Measurements from ENCODE around the gene DESI2.
"Not testable (repeated sequence)": the region's sequence is repeated elsewhere in the genome, so short reads cannot be mapped to it uniquely, and the experiment has no call there.

DESI2 gene

GRCh38 chr1:244709476-244710368 lies 56.8 kb downstream of the DESI2 start:
- no peak for DNase-seq

- no peak for DNase-seq
Measured at GRCh38 chr1:244710474-244711062, 57.6 kb downstream of the DESI2 start.

- DNase-seq = no peak
Measured at GRCh38 chr1:244712669-244713068, 59.7 kb downstream of the DESI2 start.

GRCh38 chr1:244713332-244713731 lies 60.4 kb downstream of the DESI2 start:
- no peak for DNase-seq

DNA sequence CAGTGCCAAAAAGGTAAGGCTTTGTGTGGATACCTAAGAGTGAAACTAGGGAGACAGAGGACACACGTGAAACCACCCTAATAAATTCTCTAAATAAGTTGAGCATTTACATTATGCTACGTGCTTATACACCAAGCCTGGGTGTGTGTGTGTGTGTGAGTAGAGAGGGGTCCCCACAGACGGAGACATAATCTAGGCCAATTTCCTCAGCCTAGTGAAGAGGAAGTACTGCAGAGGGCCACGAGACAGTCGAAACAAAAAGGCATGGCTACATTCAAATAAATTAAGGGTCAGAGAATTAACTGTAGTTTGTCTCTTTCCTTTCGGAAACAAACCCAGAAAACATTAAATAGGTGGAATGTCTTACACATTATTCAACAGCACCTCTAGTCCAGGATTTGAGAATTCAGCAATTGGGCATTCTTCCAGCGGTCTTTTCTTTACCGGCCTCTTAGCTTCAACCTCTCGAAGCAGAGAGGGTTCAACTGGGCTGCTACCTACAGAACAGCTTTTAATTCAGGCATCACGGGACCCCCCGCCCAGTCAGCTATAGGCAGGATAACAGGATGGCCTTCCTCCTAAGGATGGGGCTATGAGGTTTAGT lies 75.0 kb downstream of the DESI2 start:
- DNase-seq = no peak

- no peak for DNase-seq
Measured at GRCh38 chr1:244730153-244730933, 77.4 kb downstream of the DESI2 start.

DNA sequence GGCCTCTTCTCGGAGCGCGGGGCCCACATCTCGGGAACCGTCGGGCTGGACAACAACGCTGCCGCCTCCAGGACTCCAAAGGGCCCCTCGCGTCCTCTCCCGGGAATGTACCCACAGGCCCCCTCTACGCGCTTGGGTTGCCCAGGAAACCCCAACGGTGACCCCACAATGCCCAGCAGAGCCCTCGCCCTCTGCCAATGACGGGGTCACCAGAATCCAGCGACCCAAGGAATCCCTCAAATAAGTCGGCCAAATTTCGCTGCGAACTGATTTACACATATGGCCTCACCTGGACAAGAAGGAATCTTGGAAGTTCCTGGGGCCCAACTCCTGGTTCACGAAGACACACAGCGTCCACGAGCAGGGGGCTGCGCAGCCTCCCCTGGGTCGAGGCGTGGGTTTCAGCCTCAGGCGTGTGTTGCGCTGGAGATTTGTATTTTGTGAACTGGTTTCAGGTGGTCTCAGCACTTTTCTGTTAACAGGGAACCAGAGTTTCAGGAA lies 78.1 kb downstream of the DESI2 start:
- no peak for DNase-seq

- no peak for DNase-seq
Measured at GRCh38 chr1:244731651-244732050, 78.7 kb downstream of the DESI2 start.

GRCh38 chr1:244732851-244733450 lies 80.0 kb downstream of the DESI2 start:
- DNase-seq = no peak

DNA sequence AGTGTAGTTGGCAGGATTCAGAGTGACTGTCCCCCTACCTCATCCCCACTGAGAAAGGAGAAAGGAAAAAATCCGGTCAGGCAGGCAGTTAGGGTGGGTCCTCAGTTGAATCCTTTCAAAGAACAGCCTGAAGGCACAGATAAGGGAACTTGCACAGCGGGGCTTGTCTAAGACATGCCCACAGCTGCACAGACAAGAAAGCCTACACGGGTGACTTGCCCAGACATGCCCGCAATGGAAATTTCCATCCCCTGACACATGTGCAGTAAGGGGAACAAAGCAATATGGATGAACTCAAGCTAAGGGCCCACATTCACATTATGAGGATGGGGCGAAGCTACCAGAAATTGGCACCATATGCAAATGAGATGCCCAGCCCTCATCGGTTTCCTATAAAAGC lies 82.5 kb downstream of the DESI2 start:
- no peak for DNase-seq

GRCh38 chr1:244735876-244736561 lies 83.1 kb downstream of the DESI2 start:
- DNase-seq = no peak

- DNase-seq = not testable (repeated sequence)
Measured at GRCh38 chr1:244739140-244739539, 86.2 kb downstream of the DESI2 start.

- not testable (repeated sequence) for DNase-seq
Measured at GRCh38 chr1:244740027-244740617, 87.2 kb downstream of the DESI2 start.

DNA sequence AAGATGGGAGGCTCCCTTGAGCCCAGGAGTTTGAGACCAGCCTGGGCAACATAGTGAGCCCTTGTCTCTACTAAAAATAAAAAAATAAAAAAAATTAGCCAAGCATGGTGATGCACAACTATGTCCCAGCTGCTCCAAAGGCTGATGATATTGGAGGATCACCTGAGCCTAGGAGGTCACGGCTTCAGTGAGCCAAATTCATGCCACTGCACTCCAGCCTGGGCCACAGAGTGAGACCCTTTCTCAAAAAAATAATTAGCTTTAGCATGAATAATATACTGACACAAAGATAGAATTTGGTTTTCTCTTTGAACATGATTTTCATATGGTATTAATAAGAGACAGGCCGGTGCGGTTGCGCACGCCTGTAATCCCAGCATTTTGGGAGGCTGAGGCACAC lies 88.8 kb downstream of the DESI2 start:
- no peak for DNase-seq

DNA sequence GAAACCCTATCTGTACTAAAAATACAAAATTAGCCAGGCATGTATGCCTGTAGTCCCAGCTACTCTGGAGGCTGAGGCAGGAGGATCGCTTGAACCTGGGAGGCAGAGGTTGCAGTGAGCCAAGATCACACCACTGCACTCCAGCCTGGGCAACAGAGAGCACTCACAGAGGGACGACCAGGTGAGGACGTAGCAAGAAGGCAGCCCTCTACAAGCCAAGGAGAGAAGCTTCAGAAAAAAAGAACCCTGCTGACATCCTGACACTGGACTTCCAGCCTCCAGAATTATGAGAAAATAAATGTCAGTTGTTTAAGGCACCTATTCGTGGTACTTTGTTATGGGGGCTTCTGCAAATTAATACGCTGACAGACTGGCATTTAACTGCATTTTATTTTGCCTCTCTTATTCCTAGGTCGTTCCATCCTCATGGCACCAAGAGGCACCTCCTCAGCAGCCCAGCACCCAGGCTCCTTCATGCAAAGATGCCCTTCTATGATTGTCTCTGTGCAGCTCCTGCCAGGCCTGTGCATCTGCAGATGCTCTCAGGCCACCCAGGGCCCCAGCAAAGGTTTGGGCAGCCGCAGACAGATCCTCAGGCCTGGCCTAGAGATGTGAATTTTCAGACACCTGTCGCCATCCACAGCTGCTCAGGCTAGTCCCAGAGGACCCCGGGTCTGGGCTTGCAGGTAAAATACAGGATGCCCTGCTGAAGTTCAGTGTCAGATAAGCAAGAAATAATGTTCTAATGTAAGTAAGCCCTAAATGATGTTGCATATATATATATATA lies 96.5 kb downstream of the DESI2 start:
- no peak for DNase-seq

GRCh38 chr1:244751271-244751895 lies 98.5 kb downstream of the DESI2 start:
- DNase-seq = peak; percentile 6

- no peak for DNase-seq
Measured at GRCh38 chr1:244755673-244756072, 102.7 kb downstream of the DESI2 start.

DNA sequence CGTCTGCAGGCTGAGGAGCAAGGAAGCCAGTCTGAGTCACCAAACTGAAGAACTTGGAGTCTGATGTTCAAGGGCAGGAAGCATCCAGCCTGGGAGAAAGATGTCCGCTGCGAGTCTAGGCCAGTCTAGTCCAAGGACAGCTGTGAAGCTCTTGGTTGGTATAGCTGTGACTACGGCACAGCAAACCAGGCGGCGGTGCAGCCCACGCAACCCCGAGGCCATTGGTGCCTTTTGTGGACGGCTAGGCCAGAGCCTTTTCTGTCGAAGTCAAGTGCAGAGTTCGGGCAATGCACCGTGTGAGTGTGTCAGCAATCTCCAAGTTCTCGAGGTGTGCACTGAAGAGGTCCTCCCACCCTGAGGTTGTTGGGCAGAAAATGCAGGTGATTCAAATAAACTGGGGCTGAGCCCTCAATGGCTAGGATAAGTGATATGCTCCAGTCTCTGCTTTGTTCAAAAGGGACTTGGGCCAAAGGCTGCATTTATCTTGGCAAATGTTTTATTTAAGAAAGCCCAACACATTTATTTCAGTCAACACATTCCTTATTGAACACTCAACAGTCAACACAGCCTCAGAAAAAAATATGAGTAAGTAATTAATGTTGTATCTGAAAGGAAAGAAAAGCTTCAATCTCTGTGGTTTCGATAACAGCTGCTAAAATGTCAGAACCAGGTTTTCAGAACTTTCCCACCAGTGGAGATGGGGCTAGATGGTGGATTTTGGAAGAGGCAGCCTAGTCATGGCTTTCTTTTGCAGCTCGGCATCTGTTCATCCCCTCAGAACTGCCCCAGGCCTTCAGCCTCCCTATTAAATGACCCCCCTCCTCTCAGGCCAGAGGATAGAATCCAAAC lies 104.4 kb downstream of the DESI2 start:
- DNase-seq = no peak
